Activated naive CD8-positive, alpha-beta T cell treated with anti-CD3 and anti-CD28 coated beads for 36 hours (primary cell): ENCODE measurements around the gene TCF7L1. TPM values are rescaled to one million over a fixed set of nuclear protein-coding genes. Genes with fewer than 3 reads are reported as not detected.
"Not testable (repeated sequence)": the region's sequence is repeated elsewhere in the genome, so short reads cannot be mapped to it uniquely, and the experiment has no call there.

Experiments used
- DNase-seq: peaks from one replicate; pipeline ENCODE4 v3.0.0; 2021
- H3K27ac Mint-ChIP-seq: one replicate; pipeline ENCODE4 v1.8.0; 2022; ENCODE audit warnings: mild to moderate bottlenecking, moderate library complexity, mixed read lengths
- H3K27me3 Mint-ChIP-seq: one replicate; pipeline ENCODE4 v1.8.0; 2022; ENCODE audit warnings: mild to moderate bottlenecking, mixed read lengths
- H3K36me3 Mint-ChIP-seq: one replicate; pipeline ENCODE4 v1.8.0; 2021; ENCODE audit warnings: mild to moderate bottlenecking, mixed read lengths
- H3K4me1 Mint-ChIP-seq: one replicate; pipeline ENCODE4 v1.8.0; 2021; ENCODE audit warnings: mixed read lengths
- H3K4me3 Mint-ChIP-seq: one replicate; pipeline ENCODE4 v1.8.0; 2022; ENCODE audit warnings: mild to moderate bottlenecking, moderate library complexity, mixed read lengths
- H3K9me3 Mint-ChIP-seq: one replicate; pipeline ENCODE4 v1.8.0; 2022; ENCODE audit warnings: mixed read lengths
- total RNA-seq, 2 experiments: library from RNA; stranded (reverse); gene quantifications; one replicate each; pipeline ENCODE4 v1.2.3, GENCODE V29; 2021

Gene TCF7L1
- total RNA-seq, 2 experiments from 2014 or later, result 0.06 TPM; not detected in 1

DNA sequence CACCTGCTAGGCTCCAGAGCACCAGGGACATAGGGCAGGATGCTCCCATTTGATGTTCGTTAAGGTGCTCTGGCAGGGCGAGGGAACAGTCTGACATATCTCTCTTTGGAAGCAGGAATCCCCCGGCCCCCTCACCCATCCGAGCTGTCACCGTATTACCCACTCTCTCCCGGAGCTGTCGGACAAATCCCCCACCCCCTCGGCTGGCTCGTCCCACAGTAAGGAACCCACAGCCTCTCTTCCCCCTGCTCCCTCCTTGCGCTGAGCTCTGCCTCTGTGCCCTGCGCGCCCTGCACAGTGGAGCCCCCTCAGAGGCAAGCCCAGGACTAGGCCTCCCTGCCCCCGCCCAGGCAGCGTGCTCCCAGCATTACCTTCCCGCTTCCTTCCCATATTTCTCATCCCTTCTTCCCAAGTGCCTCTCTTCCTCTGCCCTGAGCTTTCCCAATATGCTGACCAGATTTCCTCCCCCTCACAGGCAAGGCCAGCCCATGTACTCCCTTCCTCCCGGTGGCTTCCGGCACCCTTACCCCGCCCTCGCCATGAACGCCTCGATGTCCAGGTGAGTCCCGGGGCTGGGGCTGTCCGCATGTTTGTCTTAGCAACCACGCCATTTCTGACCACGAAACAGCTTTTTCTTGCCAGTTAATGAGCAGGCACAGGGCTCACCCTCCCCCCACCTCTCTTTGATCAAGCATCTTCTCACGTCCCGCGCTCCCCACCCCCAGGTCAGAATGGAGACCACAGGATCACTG is 170.8 kb downstream of the TCF7L1 start:
- no peaks in the 10 kb centered on the region for H3K27me3 Mint-ChIP-seq
- peaks cover 17% of the 10 kb centered on the region for H3K4me1 Mint-ChIP-seq
- H3K4me3 Mint-ChIP-seq, result no peak overlapping the region
- DNase-seq, result no peak
- H3K36me3 Mint-ChIP-seq, result no peaks in the 10 kb centered on the region
- H3K27ac Mint-ChIP-seq, result no peak overlapping the region
- no peaks in the 10 kb centered on the region for H3K9me3 Mint-ChIP-seq

DNA sequence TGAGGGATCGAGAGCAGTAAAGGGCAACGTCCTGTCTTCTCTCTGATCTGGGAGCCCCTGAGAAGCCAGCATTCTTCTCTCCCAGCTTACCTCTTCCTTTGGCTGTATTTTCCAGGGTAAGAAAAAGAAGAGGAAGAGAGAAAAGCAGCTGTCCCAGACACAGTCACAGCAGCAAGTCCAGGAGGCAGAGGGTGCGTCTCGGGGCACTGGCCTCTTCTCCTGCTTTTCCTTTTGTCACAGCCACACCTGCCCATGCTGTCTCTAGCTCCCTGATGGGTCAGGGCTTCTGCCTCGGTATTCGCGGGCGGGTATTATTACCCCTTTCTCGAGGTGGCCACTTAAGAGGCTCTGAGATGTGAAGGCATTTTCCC is 174.3 kb downstream of the TCF7L1 start:
- Mint-ChIP-seq H3K27ac (peak overlapping the region; percentile 79), H3K36me3 (peaks cover 4% of the 10 kb centered on the region), H3K4me3 (peak overlapping the region; percentile 59), H3K27me3 (no peaks in the 10 kb centered on the region), H3K9me3 (no peaks in the 10 kb centered on the region), H3K4me1 (peaks cover 29% of the 10 kb centered on the region)
- no peak for DNase-seq

DNA sequence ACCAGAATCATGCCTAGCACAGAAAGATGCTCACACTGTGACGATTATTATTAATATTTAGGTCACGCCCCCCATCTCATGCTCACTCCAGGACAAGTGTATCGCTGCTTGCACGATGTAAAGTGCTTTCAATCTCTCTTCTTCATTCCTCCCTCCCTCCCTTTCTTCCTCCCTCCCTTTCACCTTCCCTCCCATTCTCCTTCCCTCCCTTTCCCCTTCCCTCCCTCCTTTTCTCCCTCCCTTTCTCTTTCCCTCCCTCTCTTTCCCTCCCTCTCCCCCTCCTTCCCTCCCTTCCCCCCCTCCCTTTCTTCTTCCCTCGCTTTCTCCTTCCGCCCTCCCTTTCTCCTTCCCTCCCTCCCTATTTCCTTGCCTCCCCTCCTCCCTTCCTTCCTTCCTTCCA is 175.0 kb downstream of the TCF7L1 start:
- Mint-ChIP-seq H3K27ac (peak overlapping the region; percentile 76), H3K4me3 (no peak overlapping the region), H3K4me1 (peaks cover 29% of the 10 kb centered on the region), H3K36me3 (peaks cover 5% of the 10 kb centered on the region), H3K9me3 (no peaks in the 10 kb centered on the region), H3K27me3 (no peaks in the 10 kb centered on the region)
- DNase-seq, result no peak

DNA sequence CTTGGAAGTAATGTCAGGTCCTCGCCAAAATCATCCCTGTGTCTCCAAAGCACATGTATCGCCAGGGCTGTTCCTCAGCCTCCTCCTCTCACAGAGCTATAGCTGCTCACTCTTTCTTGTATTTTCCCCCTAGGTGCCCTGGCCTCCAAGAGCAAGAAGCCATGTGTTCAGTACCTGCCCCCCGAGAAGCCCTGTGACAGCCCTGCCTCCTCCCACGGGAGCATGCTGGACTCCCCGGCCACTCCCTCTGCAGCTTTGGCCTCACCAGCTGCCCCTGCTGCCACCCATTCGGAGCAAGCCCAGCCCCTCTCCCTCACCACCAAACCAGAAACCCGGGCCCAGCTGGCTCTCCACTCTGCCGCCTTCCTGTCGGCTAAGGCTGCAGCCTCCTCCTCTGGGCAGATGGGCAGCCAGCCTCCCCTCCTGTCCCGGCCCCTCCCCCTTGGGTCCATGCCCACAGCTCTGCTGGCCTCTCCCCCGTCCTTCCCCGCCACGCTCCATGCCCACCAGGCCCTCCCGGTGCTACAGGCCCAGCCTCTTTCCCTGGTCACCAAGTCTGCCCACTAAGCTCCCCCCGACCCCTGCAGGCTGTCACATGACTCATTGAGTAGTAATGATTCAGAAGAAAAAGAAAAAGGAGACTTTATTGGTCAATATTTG is 175.8 kb downstream of the TCF7L1 start:
- Mint-ChIP-seq H3K4me3 (peak overlapping the region; percentile 64), H3K36me3 (peaks cover 11% of the 10 kb centered on the region), H3K4me1 (peaks cover 28% of the 10 kb centered on the region), H3K9me3 (no peaks in the 10 kb centered on the region), H3K27ac (peak overlapping the region; percentile 77), H3K27me3 (no peaks in the 10 kb centered on the region)
- DNase-seq, result no peak

DNA sequence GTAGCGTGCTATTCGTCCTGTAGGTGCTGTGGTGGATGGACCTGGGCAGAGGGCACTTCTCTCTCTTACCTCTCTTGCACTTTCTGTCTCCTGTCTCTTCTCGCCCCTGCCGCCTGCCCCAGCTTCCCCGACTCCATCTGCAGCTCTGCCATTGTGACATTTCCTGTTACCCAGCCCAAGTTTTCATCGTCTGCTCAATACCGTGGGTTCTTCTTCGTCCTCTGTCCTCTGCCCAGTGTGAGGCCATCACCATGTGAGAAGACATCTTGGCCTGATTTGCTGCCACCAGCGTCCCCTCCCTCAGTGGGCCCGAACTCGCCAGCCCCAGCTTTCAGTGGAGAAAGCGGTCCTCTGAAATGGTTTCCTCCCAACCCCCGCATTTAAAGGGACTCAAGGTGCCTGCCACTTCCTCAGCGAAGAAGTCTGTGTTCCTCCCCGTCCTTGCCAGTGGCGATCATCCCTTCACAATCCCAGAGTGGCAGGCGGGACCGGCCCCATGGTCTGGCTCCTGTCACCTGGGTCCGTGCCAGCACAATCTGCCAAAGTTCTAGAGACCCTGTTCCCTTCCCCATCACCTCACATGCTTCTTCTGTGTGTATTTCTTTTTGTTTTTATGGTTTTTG is 176.6 kb downstream of the TCF7L1 start:
- DNase-seq, result no peak
- Mint-ChIP-seq H3K36me3 (peaks cover 15% of the 10 kb centered on the region), H3K4me1 (peaks cover 27% of the 10 kb centered on the region), H3K27me3 (no peaks in the 10 kb centered on the region), H3K4me3 (peak overlapping the region; percentile 64), H3K27ac (peak overlapping the region; percentile 77), H3K9me3 (no peaks in the 10 kb centered on the region)

DNA sequence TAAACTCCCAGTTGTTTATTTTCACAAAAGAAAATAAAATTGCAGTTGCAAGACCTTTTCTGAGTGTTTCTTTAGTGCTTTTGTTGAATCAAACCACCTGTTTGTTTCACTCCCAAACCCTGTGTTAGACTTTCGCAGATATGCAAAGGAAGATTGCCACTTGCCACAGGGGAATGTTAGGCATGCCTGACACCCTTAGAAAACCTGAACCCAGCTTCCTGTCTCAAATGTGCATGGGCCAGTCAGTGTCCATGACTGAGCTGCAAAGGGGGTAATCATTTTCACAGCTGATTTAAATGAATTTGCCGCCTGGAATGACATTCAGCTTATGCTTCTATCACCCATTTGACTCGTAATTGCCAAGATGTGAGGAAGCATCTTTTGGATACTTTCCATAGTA is 177.1 kb downstream of the TCF7L1 start:
- Mint-ChIP-seq H3K27ac (peak overlapping the region; percentile 77), H3K36me3 (peaks cover 15% of the 10 kb centered on the region), H3K4me3 (peak overlapping the region; percentile 64), H3K9me3 (no peaks in the 10 kb centered on the region), H3K27me3 (no peaks in the 10 kb centered on the region), H3K4me1 (peaks cover 27% of the 10 kb centered on the region)
- no peak for DNase-seq

DNA sequence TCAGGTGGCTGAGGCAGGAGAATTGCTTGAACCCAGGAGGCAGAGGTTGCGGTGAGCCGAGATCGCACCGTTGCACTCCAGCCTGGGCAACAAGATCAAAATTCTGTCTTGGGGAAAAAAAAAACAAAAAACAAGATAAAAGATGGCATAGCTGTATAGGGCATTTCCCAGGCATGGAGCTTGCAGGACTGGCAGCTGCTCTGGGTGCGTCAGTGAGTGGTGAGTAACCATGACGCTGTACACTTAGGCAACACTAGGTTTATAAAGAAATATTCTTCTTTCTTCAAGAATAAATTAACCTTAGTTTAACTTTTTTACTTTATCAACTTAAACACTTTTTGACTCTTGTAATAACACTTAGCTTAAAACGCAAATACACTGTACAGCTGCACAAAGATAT is 179.2 kb downstream of the TCF7L1 start:
- Mint-ChIP-seq H3K9me3 (no peaks in the 10 kb centered on the region), H3K4me3 (no peak overlapping the region), H3K36me3 (peaks cover 27% of the 10 kb centered on the region), H3K4me1 (peaks cover 31% of the 10 kb centered on the region), H3K27me3 (no peaks in the 10 kb centered on the region), H3K27ac (no peak overlapping the region)
- no peak for DNase-seq

DNA sequence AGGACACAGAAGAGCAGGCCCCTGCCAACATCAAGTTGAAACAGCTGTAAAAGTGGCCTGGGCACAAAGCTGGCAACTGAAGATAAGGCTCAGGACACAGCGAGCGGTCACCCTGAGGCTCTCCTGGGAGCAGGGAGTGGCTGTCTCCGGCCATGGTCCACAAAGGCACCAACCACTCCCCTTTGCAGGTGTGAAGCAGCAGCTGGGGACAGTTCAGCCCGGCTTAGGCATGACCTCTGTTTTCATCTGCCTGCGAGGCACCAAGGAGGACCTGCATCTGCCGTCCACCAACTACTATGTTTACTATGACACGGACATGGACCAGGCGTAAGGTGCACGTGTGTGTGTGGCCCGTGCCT is 181.7 kb downstream of the TCF7L1 start:
- no peak for DNase-seq
- peak overlapping the region; percentile 59 for H3K27ac Mint-ChIP-seq
- H3K4me1 Mint-ChIP-seq, result peaks cover 34% of the 10 kb centered on the region

DNA sequence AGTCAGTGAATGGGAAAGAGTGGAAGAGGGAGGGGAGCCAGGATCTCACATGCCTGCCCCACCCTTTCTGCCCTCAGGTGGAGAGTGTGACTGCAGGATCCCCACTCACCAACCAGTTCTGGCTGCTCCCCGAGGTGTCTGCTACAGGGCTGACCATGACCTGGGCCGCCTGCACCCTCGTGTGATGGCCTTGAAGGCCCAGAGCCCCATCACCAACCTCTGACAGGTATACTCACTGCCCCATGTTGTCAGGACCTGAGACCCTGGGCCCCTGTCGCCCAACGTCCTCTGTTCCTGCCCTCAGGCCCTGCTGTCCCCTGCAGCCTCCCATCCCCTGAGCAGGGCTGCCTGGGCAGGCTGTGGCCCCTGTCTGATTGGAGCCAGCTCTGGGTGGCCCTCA is 182.7 kb downstream of the TCF7L1 start:
- peaks cover 53% of the 10 kb centered on the region for H3K36me3 Mint-ChIP-seq
- H3K9me3 Mint-ChIP-seq, H3K27ac Mint-ChIP-seq: not testable (repeated sequence)

More for the DNA sequence above, 181.7 kb downstream of the TCF7L1 start:
- peaks cover 42% of the 10 kb centered on the region for H3K36me3 Mint-ChIP-seq
- no peaks in the 10 kb centered on the region for H3K9me3 Mint-ChIP-seq
- H3K27me3 Mint-ChIP-seq, result no peaks in the 10 kb centered on the region
- H3K4me3 Mint-ChIP-seq, result no peak overlapping the region

DNA sequence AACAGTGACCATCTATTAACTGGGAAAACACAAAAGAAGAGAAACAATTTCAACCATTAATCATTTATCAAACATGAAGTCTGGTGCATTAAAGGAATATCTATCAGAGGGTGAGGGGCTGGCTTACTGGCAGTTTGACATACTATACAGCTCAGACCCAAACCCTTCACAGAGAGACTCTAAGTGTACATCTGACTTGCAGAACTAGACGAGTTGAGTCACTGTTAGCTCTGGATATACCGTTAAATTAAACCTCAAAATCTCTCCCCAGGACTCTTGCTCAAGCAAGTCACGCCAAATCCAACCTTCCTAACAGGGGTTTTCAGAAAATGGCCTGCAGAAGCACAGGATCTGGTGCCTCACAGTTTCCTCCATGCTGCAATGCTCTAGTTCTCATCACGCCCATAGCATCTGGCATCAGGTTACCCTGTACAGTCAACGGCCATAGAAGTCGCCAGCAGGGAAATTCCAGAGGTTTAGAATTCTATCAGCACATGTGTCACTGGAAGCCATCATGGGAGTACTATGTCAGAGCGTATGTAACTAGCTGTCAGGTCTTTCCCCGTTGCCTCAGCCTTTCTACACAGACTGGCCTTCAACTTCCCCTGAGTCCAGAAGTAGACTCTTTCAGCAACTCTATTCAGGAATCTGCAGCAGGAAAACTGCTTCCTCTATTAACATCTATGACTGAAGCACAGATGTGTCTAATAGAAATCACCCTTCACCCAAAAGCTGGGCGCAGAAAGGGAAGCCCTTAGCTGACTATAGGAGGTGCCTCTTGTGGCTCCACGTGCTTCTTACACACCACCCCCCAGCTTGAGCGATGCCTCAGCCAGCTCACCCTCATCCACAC is 185.3 kb downstream of the TCF7L1 start:
- H3K27me3 Mint-ChIP-seq, result no peaks in the 10 kb centered on the region
- peak; percentile 46 for DNase-seq
- peaks cover 72% of the 10 kb centered on the region for H3K36me3 Mint-ChIP-seq
- peaks cover 59% of the 10 kb centered on the region for H3K4me1 Mint-ChIP-seq
- no peaks in the 10 kb centered on the region for H3K9me3 Mint-ChIP-seq
- H3K27ac Mint-ChIP-seq, result peak overlapping the region; percentile 78
- H3K4me3 Mint-ChIP-seq, result peak overlapping the region; percentile 62

More for the DNA sequence above, 182.7 kb downstream of the TCF7L1 start:
- H3K4me3 Mint-ChIP-seq, H3K27me3 Mint-ChIP-seq, DNase-seq: not testable (repeated sequence)
- peaks cover 36% of the 10 kb centered on the region for H3K4me1 Mint-ChIP-seq

DNA sequence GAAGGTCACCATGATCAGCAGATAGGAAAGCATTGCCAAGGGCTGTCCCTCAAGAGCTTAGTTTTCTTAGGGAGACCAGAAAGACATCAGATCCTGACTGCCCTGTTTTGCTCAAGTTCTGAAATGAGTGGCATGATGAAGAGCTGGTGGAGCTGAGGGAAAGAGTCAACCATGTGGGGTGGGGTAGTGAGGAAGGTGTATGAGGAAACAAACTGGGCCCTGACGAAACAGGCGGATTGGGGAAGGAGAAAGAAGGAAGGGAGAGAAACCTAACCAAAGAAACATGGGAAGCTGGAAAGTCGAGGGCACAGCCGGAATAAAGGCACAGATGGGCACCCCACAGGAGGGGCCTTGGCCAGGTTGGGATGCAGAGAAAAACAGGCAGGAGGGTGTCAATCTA is 186.6 kb downstream of the TCF7L1 start:
- H3K4me3 Mint-ChIP-seq, result peak overlapping the region; percentile 30
- no peaks in the 10 kb centered on the region for H3K9me3 Mint-ChIP-seq
- no peaks in the 10 kb centered on the region for H3K27me3 Mint-ChIP-seq
- H3K36me3 Mint-ChIP-seq, result peaks cover 76% of the 10 kb centered on the region
- H3K27ac Mint-ChIP-seq, result peak overlapping the region; percentile 78
- DNase-seq, result no peak
- peaks cover 69% of the 10 kb centered on the region for H3K4me1 Mint-ChIP-seq

DNA sequence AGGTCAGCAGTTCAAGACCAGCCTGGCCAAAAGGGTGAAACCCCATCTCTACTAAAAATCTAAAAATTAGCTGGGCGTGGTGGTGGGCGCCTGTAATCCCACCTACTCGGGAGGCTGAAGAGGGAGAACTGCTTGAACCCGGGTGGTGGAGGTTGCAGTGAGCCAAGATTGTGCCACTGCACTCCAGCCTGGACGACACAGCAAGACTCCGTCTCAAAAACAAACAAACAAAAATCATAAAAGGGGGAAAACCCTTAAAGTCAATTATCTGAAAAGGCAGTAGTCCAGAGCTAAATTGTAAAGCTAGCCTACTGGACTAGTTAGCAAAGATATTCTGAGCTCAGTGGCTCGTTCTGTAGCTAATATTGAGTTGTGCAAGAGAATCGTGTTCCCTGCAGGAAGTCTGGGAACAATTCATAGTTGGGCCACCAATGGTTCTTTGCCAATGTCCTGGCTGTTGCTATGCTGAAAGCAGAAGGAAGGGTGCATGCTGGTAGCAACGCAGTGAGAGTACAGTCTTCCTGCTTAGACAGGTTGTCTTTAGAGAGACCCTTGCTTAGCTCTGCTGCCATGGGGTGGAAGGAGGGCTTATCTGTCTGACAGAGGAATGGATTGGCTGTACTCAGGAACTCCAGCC is 190.3 kb downstream of the TCF7L1 start:
- Mint-ChIP-seq H3K27me3 (no peaks in the 10 kb centered on the region), H3K4me1 (peaks cover 63% of the 10 kb centered on the region), H3K9me3 (no peaks in the 10 kb centered on the region), H3K27ac (peak overlapping the region; percentile 45), H3K4me3 (peak overlapping the region; percentile 94), H3K36me3 (peaks cover 90% of the 10 kb centered on the region)
- DNase-seq, result no peak

DNA sequence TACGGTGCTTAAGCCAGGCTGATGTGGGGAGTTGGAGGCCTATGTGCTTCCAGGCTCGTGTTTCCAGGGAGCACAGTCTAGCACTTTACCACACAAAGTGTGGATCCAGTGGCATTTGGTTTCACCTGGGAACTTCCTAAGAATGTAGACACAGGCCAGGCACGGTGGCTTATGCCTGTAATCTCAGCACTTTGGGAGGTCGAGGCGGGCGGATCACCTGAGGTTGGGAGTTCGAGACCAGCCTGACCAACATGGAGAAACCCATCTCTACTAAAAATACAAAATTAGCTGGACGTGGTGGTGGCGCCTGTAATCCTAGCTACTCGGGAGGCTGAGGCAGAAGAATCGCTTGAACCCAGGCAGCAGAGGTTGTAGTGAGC is 190.8 kb downstream of the TCF7L1 start:
- Mint-ChIP-seq H3K4me3 (peak overlapping the region; percentile 94), H3K4me1 (peaks cover 61% of the 10 kb centered on the region), H3K27ac (peak overlapping the region; percentile 45), H3K36me3 (peaks cover 85% of the 10 kb centered on the region)
- not testable (repeated sequence) for DNase-seq, H3K9me3 Mint-ChIP-seq, H3K27me3 Mint-ChIP-seq

DNA sequence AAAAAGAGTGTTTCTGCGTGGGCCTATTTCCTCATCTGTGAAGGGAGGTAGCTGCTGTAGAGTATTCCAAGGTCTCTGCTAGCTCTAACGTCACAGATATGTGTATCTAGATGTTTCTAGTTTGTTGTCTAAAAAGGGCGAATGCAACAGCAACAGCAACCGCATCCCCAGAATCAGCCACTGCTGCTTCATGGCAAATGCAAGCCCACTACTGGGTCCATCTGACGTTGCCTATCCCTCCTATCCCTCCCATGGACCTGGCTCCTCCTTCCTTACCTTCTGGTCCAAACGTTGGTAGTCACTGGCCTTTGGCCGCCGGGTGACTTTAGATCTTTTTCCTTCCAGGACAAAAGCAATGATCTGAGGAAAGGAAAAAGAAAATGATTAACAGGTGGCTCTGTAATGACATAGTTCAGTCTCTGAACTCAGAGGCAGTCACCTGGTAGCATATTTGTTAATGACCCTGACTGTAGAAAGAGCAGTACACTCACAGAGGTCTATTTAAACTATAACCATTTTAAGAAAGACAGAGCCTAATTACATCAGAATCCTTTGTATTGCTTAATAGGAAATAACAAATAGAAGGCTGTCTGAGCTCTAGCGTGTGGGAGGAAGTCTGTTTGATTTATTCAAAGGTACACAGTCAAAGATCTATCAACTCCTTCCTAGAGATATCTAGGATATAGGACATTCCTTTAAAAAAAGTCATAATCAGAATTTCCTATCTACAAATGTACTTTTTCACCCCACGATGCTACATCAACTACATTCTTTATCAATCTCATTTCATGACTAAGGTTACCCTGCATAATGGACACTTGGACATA is 191.7 kb downstream of the TCF7L1 start:
- Mint-ChIP-seq H3K4me1 (peaks cover 58% of the 10 kb centered on the region), H3K36me3 (peaks cover 80% of the 10 kb centered on the region), H3K4me3 (peak overlapping the region; percentile 94), H3K27ac (peak overlapping the region; percentile 99), H3K27me3 (no peaks in the 10 kb centered on the region), H3K9me3 (no peaks in the 10 kb centered on the region)
- no peak for DNase-seq
